Muscle layer of duodenum (tissue), 2 donors: Measurements from ENCODE around the gene MTFR1L.

Experiments used
- H3K27ac ChIP-seq: one replicate; pipeline ENCODE4 v1.7.0; 2013; ENCODE audit warnings: mild to moderate bottlenecking, low read length
- H3K27me3 ChIP-seq: one replicate; pipeline ENCODE4 v1.7.0; 2013; ENCODE audit warnings: low read depth, mild to moderate bottlenecking, control low read depth, low read length
- H3K36me3 ChIP-seq, 2 donors: one replicate each; pipeline ENCODE4 v1.7.0; 2013; ENCODE audit warnings: low read length in 2 of 2, control low read depth in 1 of 2, mild to moderate bottlenecking in 1 of 2; ENCODE audit not compliant: insufficient read depth in 2 of 2, control insufficient read depth in 1 of 2
- H3K4me1 ChIP-seq, 2 donors: one replicate each; pipeline ENCODE4 v1.7.0; 2013; ENCODE audit warnings: low read length in 2 of 2, mild to moderate bottlenecking in 2 of 2, control low read depth in 1 of 2, moderate library complexity in 1 of 2; ENCODE audit not compliant: insufficient read depth in 2 of 2, control insufficient read depth in 1 of 2
- H3K4me3 ChIP-seq, 2 donors: one replicate each; pipeline ENCODE4 v1.7.0; 2013; ENCODE audit warnings: low read length in 2 of 2, low read depth in 1 of 2, mild to moderate bottlenecking in 1 of 2
- H3K9me3 ChIP-seq, 2 donors: one replicate each; pipeline ENCODE4 v1.7.0; 2013; ENCODE audit warnings: low read length in 2 of 2, control low read depth in 1 of 2, mild to moderate bottlenecking in 1 of 2; ENCODE audit not compliant: control insufficient read depth in 1 of 2
- donor health status: healthy.

The MTFR1L gene

DNA sequence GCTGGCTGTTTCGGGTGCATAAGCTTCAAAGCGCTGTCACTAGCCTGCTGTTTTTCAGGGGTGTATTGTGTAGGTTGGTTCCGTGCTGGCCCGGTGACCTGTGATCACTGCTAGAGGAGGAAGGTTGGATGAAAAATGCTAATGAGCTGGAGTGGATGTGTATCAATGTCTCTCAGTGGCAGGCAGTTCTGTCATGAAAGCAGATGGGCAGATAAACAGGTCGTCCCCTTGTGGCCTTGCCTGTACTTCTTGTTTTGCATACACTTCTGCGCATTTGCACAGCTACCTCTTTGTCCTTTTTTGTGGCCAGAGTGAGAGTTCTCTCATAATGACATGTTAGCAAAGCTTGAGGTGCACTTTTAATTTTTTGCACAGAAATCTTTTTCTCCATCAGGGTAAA lies 16.8 kb upstream of the MTFR1L start:
- Histone ChIP-seq H3K36me3 (peaks cover 4 to 20% of the 10 kb centered on the region in 2 donors), H3K27me3 (no peaks in the 10 kb centered on the region), H3K4me1 (peaks cover 0 to 62% of the 10 kb centered on the region in 2 donors), H3K27ac (no peak overlapping the region), H3K4me3 (no peak overlapping the region), H3K9me3 (no peaks in the 10 kb centered on the region)

DNA sequence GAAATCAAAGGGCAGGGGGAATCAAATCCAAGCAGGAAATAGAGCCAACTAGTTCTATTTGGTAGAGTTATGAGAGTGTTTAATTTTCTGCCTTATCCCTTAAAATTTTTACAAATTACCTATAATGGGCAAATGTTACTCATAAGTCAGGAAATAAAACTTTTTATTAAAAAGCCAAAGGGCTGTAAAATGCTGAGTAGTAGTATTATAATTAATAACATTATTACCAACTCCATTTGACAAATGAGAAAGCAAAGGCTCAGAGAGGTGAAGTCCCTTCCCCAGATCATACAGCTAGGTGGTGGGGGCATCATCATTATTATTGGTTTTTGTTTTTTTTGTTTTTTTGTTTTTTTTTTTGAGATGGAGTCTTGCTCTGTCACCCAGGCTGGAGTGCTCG lies 16.4 kb upstream of the MTFR1L start:
- no peak overlapping the region for H3K4me3 ChIP-seq
- H3K9me3 ChIP-seq: no peaks in the 10 kb centered on the region
- H3K4me1 ChIP-seq: peaks cover 0 to 58% of the 10 kb centered on the region in 2 donors
- peaks cover 5 to 23% of the 10 kb centered on the region in 2 donors for H3K36me3 ChIP-seq
- no peaks in the 10 kb centered on the region for H3K27me3 ChIP-seq
- H3K27ac ChIP-seq: no peak overlapping the region

DNA sequence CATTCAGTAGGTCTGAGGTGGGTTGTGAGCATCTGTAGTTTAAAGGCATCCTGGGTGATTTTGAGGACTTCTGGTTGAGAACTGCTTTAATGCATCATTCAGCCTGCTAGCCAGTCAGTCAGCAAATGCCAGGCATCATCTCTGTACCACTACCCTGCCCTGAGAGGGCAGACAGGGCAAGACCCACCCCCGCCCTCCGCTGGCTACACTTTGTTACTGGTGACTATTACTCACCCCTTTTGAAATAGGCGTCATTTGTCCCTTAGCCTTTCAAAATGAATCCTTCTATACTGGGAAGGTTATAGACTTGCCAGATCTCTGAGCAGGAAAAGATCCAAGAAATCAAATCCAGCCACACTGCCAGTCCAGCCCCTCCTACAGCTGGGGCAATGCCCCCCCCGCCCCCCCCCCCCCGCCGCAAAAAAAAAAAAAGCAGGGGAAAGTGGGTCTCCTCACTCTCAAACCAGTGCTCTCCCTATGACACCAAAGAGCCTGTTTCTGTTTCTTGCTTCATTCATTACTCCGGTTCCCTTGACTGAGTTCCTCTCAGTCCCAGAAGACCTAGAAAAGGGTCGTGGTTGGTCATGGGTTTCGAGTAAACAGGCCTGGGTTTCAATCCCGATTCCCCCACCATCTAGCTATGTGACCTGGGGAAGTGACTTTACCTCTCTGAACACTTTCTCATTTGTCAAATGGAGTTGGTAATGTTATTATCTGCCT lies 15.3 kb upstream of the MTFR1L start:
- Histone ChIP-seq H3K27ac (peak overlapping the region; percentile 4), H3K36me3 (peaks cover 5 to 33% of the 10 kb centered on the region in 2 donors), H3K4me3 (no peak overlapping the region), H3K9me3 (no peaks in the 10 kb centered on the region), H3K27me3 (no peaks in the 10 kb centered on the region), H3K4me1 (peaks cover 0 to 47% of the 10 kb centered on the region in 2 donors)

DNA sequence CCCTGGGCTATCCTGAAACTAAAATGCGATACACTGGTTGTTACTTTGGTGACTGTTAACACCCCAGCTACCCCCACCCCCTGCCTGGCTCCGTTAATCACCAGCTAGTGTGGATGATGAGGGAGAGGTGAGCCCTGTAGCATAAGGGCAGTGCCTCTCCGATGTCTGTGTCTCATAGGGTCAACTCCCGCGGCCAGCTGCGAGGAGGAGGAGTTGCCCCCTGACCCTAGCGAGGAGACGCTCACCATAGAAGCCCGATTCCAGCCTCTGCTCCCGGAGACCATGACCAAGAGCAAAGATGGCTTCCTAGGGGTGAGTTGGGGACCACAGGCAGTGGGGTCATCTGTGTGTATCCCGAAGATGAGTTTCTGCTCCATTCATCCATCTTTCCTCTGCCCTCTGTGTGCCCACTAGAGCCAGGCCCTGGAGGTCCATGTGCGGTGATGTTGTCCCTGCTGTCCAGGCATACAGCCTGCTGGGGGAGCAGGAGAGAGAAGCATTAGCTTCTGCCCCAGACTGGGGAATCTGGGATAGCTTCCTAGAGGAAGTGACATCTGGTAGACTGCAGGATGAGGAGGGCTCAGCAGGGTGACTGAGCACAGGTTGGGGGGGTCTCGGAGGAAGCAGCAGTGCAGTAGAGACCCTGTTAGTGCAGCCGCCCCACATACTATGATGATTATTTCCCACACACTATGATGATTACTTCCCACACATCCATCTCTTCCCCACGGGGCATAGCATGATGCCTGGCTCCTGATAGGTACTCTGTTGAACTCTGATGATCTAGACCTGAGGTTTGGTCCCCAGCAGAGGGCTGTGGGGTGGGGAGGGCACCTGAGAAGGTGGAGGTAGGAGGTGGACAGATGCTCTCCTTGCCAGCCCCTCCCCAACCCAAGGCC lies 14.5 kb upstream of the MTFR1L start:
- no peaks in the 10 kb centered on the region for H3K27me3 ChIP-seq
- no peak overlapping the region for H3K4me3 ChIP-seq
- peaks cover 8 to 41% of the 10 kb centered on the region in 2 donors for H3K36me3 ChIP-seq
- peaks cover 0 to 44% of the 10 kb centered on the region in 2 donors for H3K4me1 ChIP-seq
- H3K27ac ChIP-seq: peak overlapping the region; percentile 4
- no peaks in the 10 kb centered on the region for H3K9me3 ChIP-seq

DNA sequence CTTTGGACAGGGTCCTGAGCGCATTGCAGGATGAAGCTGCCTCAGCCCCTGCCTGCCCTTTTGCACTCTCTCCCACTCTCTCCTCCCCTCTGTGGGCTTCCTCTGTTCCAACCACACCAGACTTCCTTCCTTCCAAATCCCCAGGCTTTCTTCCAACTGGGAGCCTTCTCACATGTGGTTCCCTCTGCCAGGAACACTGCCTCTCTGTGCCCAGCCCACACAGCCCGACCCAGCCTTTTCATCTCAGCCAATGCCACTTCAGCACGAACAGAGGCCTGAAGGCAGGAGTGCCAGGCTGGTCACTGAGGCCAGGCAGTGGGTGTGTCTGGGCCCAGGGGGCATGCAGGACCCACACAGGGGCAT lies 13.9 kb upstream of the MTFR1L start:
- Histone ChIP-seq H3K36me3 (peaks cover 10 to 41% of the 10 kb centered on the region in 2 donors), H3K9me3 (no peaks in the 10 kb centered on the region), H3K27me3 (no peaks in the 10 kb centered on the region), H3K4me3 (no peak overlapping the region), H3K27ac (peak overlapping the region; percentile 31), H3K4me1 (peaks cover 0 to 46% of the 10 kb centered on the region in 2 donors)

DNA sequence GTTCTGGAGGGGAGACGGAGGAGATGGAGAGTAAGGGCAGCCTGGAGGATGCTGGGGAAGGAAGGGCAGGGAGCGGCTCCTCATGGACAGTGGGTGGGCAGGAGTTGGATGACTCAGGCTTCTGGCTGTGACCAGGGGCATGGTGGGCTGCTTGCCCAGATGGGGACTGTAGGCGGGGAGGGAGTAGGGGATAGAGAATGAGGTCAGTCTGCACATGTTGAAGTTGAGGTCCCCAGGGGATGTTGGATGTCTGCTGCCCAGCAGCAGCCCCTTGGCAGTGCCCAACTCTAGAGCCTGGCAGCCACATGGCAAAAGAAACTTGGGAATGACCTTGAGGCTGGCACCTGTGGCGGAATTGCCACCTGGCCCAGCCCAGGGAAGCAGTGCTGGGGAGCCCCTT lies 13.3 kb upstream of the MTFR1L start:
- no peak overlapping the region for H3K4me3 ChIP-seq
- peaks cover 10 to 42% of the 10 kb centered on the region in 2 donors for H3K36me3 ChIP-seq
- no peaks in the 10 kb centered on the region for H3K27me3 ChIP-seq
- H3K4me1 ChIP-seq: peaks cover 0 to 44% of the 10 kb centered on the region in 2 donors
- no peaks in the 10 kb centered on the region for H3K9me3 ChIP-seq
- H3K27ac ChIP-seq: peak overlapping the region; percentile 31

DNA sequence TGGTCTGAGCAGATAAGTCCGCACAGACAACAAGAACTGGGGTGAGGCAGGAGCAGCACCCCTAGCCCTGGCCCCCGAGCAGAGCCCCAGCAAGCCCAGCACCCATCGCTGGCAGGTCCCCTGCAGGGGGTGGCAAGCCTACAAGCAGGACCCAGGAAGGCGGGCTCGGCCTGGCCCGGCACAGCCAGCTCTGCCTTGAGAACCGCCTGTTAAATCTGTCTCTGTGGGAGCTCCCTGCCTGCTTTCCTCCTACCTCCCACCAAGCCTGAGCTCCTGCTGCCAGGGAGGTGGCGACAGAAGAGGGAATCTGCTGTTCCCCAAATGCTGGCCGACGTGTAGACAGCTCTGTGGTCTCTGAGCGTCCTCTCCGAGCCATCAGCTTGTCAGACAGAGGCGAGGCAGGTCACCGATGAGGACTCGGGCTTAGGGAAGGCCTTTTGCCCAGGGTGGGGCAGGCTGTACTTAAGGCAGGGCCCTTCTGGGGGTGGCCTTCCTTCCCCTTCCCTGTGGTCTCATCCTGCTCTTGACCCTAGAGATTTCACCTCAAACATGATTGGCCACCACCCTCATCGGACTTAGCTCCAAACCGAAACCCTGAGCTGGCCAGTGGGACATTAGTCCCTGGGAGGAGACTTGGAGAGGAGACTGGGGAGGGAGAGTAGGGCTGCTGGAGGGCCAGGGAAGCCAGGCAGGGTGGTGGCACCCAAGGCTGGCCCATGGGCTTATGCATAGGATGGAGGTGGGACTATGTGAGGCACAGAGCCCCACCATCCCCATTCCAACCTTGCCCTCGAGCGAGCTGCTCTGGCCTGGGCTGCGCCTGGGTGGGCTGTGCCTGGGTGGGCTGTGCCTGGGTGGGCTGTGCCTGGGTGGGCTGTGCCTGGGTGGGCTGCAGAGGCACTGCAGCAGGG lies 12.0 kb upstream of the MTFR1L start:
- Histone ChIP-seq H3K36me3 (peaks cover 10 to 48% of the 10 kb centered on the region in 2 donors), H3K4me1 (peaks cover 0 to 32% of the 10 kb centered on the region in 2 donors), H3K27ac (no peak overlapping the region), H3K4me3 (no peak overlapping the region), H3K27me3 (no peaks in the 10 kb centered on the region), H3K9me3 (no peaks in the 10 kb centered on the region)

DNA sequence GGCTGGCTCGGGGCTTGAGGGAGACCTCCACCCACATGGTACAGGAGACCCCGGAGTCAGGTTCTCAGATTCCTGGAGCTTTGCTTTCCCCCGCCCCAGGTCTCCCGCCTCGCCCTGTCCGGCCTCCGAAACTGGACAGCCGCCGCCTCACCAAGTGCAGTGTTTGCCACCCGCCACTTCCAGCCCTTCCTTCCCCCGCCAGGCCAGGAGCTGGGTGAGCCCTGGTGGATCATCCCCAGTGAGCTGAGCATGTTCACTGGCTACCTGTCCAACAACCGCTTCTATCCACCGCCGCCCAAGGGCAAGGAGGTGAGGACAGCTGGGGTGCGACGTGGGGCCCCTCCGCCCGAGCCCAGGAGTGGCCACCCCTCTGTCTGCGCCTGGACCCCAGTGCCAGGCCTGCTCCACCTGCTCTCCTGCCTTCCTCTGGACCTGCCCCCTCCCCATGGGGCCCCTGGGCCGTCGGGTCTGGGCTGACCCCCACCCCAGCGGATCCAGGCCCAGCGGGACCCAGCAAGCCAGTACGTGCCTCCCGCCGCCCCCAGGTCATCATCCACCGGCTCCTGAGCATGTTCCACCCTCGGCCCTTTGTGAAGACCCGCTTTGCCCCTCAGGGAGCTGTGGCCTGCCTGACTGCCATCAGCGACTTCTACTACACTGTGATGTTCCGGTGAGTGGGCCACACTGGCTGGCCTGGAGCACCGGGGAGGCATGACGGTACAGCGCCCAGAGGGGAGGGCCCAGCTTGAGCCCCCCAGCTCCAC lies 11.1 kb upstream of the MTFR1L start:
- H3K4me1 ChIP-seq: peaks cover 0 to 26% of the 10 kb centered on the region in 2 donors
- no peak overlapping the region for H3K27ac ChIP-seq
- H3K27me3 ChIP-seq: no peaks in the 10 kb centered on the region
- no peaks in the 10 kb centered on the region for H3K9me3 ChIP-seq
- peaks cover 14 to 50% of the 10 kb centered on the region in 2 donors for H3K36me3 ChIP-seq
- no peak overlapping the region for H3K4me3 ChIP-seq

DNA sequence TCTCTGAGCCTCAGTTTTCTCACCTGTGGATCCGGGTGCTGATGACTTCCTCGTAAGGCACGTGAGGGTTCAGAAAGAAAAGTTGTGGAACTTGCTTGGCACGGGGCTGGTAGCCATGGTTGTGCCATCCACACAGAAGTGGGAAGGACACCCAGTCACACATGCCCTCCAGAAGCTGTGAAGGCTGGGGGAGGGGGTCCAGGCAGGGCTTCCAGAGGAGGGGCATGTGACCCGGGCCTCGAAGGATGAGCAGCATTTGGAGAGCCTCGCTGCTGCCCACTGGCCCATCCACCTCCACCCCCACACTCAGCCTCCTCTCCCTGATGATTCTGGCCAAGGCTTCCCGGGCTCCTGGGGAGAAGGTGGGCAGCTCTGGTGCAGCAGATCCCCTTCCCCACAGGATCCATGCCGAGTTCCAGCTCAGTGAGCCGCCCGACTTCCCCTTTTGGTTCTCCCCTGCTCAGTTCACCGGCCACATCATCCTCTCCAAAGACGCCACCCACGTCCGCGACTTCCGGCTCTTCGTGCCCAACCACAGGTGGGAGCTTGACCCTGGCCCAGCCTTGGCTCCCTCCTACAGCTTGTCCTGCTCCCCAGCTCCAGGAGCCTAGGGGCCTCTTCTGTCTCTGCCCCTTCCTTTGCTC lies 10.3 kb upstream of the MTFR1L start:
- no peak overlapping the region for H3K27ac ChIP-seq

DNA sequence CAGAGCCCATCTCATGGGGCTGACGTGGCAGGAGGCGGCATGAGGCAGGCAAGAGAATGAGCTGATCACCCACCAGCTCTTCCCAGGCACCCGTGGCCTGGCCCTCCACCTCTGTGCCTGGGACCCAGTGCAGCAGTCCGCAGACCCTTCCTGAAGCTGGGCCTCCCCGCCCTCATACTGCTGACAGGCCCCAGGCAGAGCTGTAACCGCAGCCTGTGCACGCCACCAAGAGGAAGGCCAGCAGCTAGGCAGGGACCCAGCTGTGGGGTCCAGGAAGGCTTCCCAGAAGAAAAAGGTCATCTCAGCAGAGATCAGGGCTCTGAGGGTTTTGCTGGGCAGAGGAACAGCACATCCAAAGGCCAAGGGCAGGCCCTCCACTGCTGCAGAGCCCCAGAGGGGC lies 9.8 kb upstream of the MTFR1L start:
- Histone ChIP-seq H3K36me3 (peaks cover 14 to 62% of the 10 kb centered on the region in 2 donors), H3K4me1 (peaks cover 0 to 21% of the 10 kb centered on the region in 2 donors), H3K27ac (no peak overlapping the region), H3K27me3 (no peaks in the 10 kb centered on the region), H3K4me3 (no peak overlapping the region), H3K9me3 (no peaks in the 10 kb centered on the region)

More for the DNA sequence above, 10.3 kb upstream of the MTFR1L start:
- H3K9me3 ChIP-seq: no peaks in the 10 kb centered on the region
- peaks cover 14 to 57% of the 10 kb centered on the region in 2 donors for H3K36me3 ChIP-seq
- no peak overlapping the region for H3K4me3 ChIP-seq
- H3K27me3 ChIP-seq: no peaks in the 10 kb centered on the region
- H3K4me1 ChIP-seq: peaks cover 0 to 21% of the 10 kb centered on the region in 2 donors
